Adrenal gland (tissue), 5 donors: Measurements from ENCODE around the gene CCDC27.

Experiments
- POLR2A ChIP-seq, 2 donors: fragments of 450-650 bp; IDR thresholded peaks; one replicate each; pipeline ENCODE4 v1.6.1; 2017; ENCODE audit warnings: antibody characterized with exemption in 2 of 2, mild to moderate bottlenecking in 2 of 2, moderate library complexity in 1 of 2
- TF ChIP-seq, protein P1 (sequence below), 6 experiments: fragments of 450-650 bp in 4 of 6; fragments of 200-600 bp in 2 of 6; sonication (generic) in 1 of 6; IDR thresholded peaks; 1 replicate in 5 of 6; 2 replicates in 1 of 6; pipeline versions ENCODE4 v1.5.1 to v1.8.0; 2016 to 2021; ENCODE audit warnings: antibody characterized with exemption in 6 of 6, mild to moderate bottlenecking in 2 of 6, moderate library complexity in 1 of 6
- donor health status: DM: no; HTN: no; CAD: no.

DNA sequence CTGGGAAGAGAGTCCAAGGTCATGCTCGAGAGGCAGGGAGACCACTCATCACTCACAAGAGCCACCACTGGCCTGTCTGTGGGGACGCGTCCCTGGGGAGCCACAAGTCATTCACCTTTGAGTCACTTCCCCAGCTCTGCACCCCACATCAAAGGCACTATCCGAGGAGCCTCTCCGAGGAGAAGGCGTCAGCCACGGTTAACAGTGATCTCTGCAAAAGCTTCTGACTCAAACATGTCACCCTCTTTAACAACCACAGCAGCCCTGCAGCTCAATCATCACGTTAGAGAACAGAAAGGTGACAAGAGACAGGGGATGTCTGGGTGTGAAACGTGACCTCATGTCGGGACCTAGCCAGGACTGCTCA is 35.1 kb downstream of the CCDC27 start:
- TF ChIP-seq, protein P1, sequence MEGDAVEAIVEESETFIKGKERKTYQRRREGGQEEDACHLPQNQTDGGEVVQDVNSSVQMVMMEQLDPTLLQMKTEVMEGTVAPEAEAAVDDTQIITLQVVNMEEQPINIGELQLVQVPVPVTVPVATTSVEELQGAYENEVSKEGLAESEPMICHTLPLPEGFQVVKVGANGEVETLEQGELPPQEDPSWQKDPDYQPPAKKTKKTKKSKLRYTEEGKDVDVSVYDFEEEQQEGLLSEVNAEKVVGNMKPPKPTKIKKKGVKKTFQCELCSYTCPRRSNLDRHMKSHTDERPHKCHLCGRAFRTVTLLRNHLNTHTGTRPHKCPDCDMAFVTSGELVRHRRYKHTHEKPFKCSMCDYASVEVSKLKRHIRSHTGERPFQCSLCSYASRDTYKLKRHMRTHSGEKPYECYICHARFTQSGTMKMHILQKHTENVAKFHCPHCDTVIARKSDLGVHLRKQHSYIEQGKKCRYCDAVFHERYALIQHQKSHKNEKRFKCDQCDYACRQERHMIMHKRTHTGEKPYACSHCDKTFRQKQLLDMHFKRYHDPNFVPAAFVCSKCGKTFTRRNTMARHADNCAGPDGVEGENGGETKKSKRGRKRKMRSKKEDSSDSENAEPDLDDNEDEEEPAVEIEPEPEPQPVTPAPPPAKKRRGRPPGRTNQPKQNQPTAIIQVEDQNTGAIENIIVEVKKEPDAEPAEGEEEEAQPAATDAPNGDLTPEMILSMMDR (IDR thresholded peaks at IDR 0.05), result no peak
- TF ChIP-seq POLR2A (IDR thresholded peaks at IDR 0.05), result no peak
